B cell (primary cell): Measurements from ENCODE around the gene MYO16. TPM values are rescaled to one million over a fixed set of nuclear protein-coding genes. Genes with fewer than 3 reads are reported as not detected.

Experiments used
- ATAC-seq: fragments of 200-7000 bp; cut with Tn5 transposase; one replicate; pipeline ENCODE4 v1.10.0; 2021; ENCODE audit warnings: low read depth, mild to moderate bottlenecking, moderate number of reproducible peaks, moderate library complexity
- CTCF ChIA-PET: fragments of 350-600 bp; sonication (Branson Sonifier 250); formaldehyde crosslinking; loops from one replicate; lab custom pipeline; 2021; ENCODE audit warnings: antibody characterized with exemption, inconsistent platforms; lab: Charles Lee
- POLR2A ChIA-PET: fragments of 350-600 bp; sonication (Branson Sonifier 250); formaldehyde crosslinking; loops from one replicate; lab custom pipeline; 2021; ENCODE audit warnings: antibody characterized with exemption; lab: Charles Lee
- DNase-seq: peaks from one replicate; pipeline ENCODE4 v3.0.0; 2013
- H2AFZ ChIP-seq: 2 replicates; pipeline ENCODE4 v1.6.1; 2012; ENCODE audit warnings: mild to moderate bottlenecking, low read depth, low read length; ENCODE audit not compliant: insufficient read depth, poor library complexity, severe bottlenecking
- H3K27ac ChIP-seq, 2 donors: 1 replicate in 1 of 2; 2 replicates in 1 of 2; pipeline ENCODE4 v1.5.1; 2012 to 2013; ENCODE audit warnings: low read length in 2 of 2, mild to moderate bottlenecking in 2 of 2, moderate library complexity in 1 of 2
- H3K27me3 ChIP-seq, 4 experiments: fragments of 200-600 bp in 1 of 4; sonication (generic) in 1 of 4; replicated peaks in 1 of 4; 1 replicate in 2 of 4; 2 replicates in 2 of 4; pipeline versions ENCODE4 v1.6.1 to v1.7.0; 2013 to 2016; ENCODE audit warnings: low read length in 3 of 4, mild to moderate bottlenecking in 2 of 4, mixed read lengths in 1 of 4, moderate library complexity in 1 of 4; ENCODE audit not compliant: insufficient read depth in 4 of 4, control insufficient read depth in 3 of 4; ENCODE audit errors: control extremely low read depth in 1 of 4
- H3K36me3 ChIP-seq, 2 experiments: replicated peaks in 1 of 2; 1 replicate in 1 of 2; 2 replicates in 1 of 2; pipeline versions ENCODE4 v1.6.1 to v1.7.1; 2013; ENCODE audit warnings: low read length in 1 of 2; ENCODE audit not compliant: insufficient read depth in 2 of 2, control insufficient read depth in 1 of 2; ENCODE audit errors: control extremely low read depth in 1 of 2, extremely low read depth in 1 of 2
- H3K4me1 ChIP-seq, 2 donors: fragments of 200-600 bp in 1 of 2; sonication (generic) in 1 of 2; 1 replicate in 1 of 2; 2 replicates in 1 of 2; pipeline versions ENCODE4 v1.5.1 to v1.6.1; 2013 to 2017; ENCODE audit warnings: low read length in 2 of 2; ENCODE audit not compliant: control insufficient read depth in 2 of 2, insufficient read depth in 2 of 2
- H3K4me2 ChIP-seq: replicated peaks from 2 replicates; pipeline ENCODE3; 2012; ENCODE audit warnings: mild to moderate bottlenecking, low read depth, low read length; ENCODE audit not compliant: poor library complexity, severe bottlenecking
- H3K4me3 ChIP-seq, 5 experiments: fragments of 200-600 bp in 1 of 5; sonication (generic) in 1 of 5; 1 replicate in 3 of 5; 2 replicates in 2 of 5; pipeline versions ENCODE4 v1.5.1 to v1.7.0; 2011 to 2016; ENCODE audit warnings: low read length in 4 of 5, mild to moderate bottlenecking in 4 of 5, low read depth in 2 of 5, control low read depth in 1 of 5, moderate library complexity in 1 of 5; ENCODE audit not compliant: insufficient read depth in 1 of 5; ENCODE audit errors: control extremely low read depth in 1 of 5, extremely low read depth in 1 of 5
- H3K79me2 ChIP-seq: fragments of 200-600 bp; sonication (generic); one replicate; pipeline ENCODE4 v1.6.0; 2016; ENCODE audit warnings: low read length; ENCODE audit not compliant: control insufficient read depth, insufficient read depth
- H3K9ac ChIP-seq: fragments of 200-600 bp; sonication (generic); 2 replicates; pipeline ENCODE4 v1.6.1; 2017; ENCODE audit warnings: mild to moderate bottlenecking, low read length, moderate library complexity
- H3K9me3 ChIP-seq, 3 donors: one replicate each; pipeline versions ENCODE4 v1.6.1 to v1.7.1; 2013; ENCODE audit warnings: low read length in 2 of 3; ENCODE audit not compliant: control insufficient read depth in 2 of 3, insufficient read depth in 1 of 3; ENCODE audit errors: control extremely low read depth in 1 of 3
- H4K20me1 ChIP-seq: 2 replicates; pipeline ENCODE4 v1.6.0; 2012; ENCODE audit warnings: mild to moderate bottlenecking, low read length; ENCODE audit not compliant: insufficient read depth, control insufficient read depth, poor library complexity, severe bottlenecking
- H3K27ac Mint-ChIP-seq: one replicate; pipeline ENCODE4 v1.8.0; 2021; ENCODE audit warnings: mixed read lengths
- H3K27me3 Mint-ChIP-seq: one replicate; pipeline ENCODE4 v1.8.0; 2021; ENCODE audit warnings: mixed read lengths
- H3K4me1 Mint-ChIP-seq: one replicate; pipeline ENCODE4 v1.8.0; 2021; ENCODE audit warnings: mixed read lengths
- H3K4me3 Mint-ChIP-seq: one replicate; pipeline ENCODE4 v1.8.0; 2021; ENCODE audit warnings: mixed read lengths
- H3K9me3 Mint-ChIP-seq: one replicate; pipeline ENCODE4 v1.8.0; 2022; ENCODE audit warnings: mixed read lengths; ENCODE audit not compliant: insufficient read depth
- EZH2 ChIP-seq: IDR thresholded peaks from 2 replicates; pipeline ENCODE4 v1.6.1; 2012; ENCODE audit warnings: borderline replicate concordance, low read depth, mild to moderate bottlenecking, moderate library complexity, low read length; ENCODE audit not compliant: insufficient read depth, poor library complexity, severe bottlenecking
- WGBS: methylation state at CpG from one replicate; pipeline ENCODE4 v1.1.5; 2013; ENCODE audit warnings: missing lambda C conversion rate; ENCODE audit not compliant: insufficient coverage; 5-methylcytosine and 5-hydroxymethylcytosine counted together
- intact Hi-C: fragments of 100-400 bp; cut with micrococcal nuclease; formaldehyde crosslinking; loops from one replicate; pipeline ENCODE4 v1.10.0; 2022
- polyA plus RNA-seq: library from polyadenylated mRNA; depleted of rRNA; stranded (reverse); fragments of >200 nt; gene quantifications from 2 replicates; pipeline ENCODE4 v1.2.3, GENCODE V29; 2012
- total RNA-seq, 2 donors: library from RNA; stranded (reverse); fragments of 120-200 nt in 1 of 2; gene quantifications; 1 replicate in 1 of 2; 2 replicates in 1 of 2; pipeline versions ENCODE4 v1.2.3 to v1.2.4, GENCODE V29; 2013 to 2022
- TF ChIP-seq, protein P1 (sequence below): fragments of 200-600 bp; IDR thresholded peaks from one replicate; pipeline ENCODE4 v1.8.0; 2022; ENCODE audit warnings: antibody characterized with exemption, mild to moderate bottlenecking

Gene MYO16
- total and polyA plus RNA-seq, 2 donors (not counting 1 experiment from before 2014, with no cell fraction given), result not detected

DNA sequence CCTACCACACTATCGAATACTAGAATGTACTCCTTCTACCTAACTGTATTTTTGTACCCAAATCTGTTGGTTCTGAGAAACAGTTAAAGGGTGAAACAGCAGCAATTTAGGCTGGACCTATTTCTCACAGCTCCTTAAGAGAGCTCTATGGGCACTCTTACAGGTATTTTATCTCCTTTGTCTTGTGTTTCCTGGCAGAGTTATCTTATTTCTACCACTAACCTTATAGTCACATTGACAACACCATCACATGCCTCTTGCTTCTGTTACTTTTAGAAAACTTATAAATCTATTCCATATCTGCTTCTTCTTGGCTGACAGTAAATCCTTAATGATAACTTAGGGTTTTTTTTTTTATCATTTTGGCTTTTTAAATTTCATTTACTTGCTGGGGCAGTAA lies 130.7 kb downstream of the MYO16 start:
- no peak for DNase-seq
- H3K27ac Mint-ChIP-seq, result no peak overlapping the region
- H3K36me3 ChIP-seq, result no peaks in the 10 kb centered on the region
- H3K9me3 ChIP-seq, result no peaks in the 10 kb centered on the region
- no peak for ATAC-seq
- ChIA-PET CTCF (no interaction called here), POLR2A (no interaction called here)
- H4K20me1 ChIP-seq, result no peaks in the 10 kb centered on the region
- peaks cover 4% of the 10 kb centered on the region for H3K9me3 Mint-ChIP-seq
- no peak overlapping the region for H2AFZ ChIP-seq
- no CpG with 5 or more reads among the region's 1 CpG for WGBS
- H3K9ac ChIP-seq, result no peak overlapping the region
- no peaks in the 10 kb centered on the region for H3K4me1 Mint-ChIP-seq
- no peaks in the 10 kb centered on the region for H3K27me3 ChIP-seq
- no peaks in the 10 kb centered on the region for H3K27me3 Mint-ChIP-seq
- no peaks in the 10 kb centered on the region for H3K79me2 ChIP-seq
- H3K4me3 Mint-ChIP-seq, result no peak overlapping the region
- H3K27ac ChIP-seq, result no peak overlapping the region
- intact Hi-C loops, result no loop called here
- H3K4me1 ChIP-seq, result no peaks in the 10 kb centered on the region
- H3K4me2 ChIP-seq, result no peak overlapping the region
- H3K4me3 ChIP-seq, result no peak overlapping the region
- TF ChIP-seq, protein P1, sequence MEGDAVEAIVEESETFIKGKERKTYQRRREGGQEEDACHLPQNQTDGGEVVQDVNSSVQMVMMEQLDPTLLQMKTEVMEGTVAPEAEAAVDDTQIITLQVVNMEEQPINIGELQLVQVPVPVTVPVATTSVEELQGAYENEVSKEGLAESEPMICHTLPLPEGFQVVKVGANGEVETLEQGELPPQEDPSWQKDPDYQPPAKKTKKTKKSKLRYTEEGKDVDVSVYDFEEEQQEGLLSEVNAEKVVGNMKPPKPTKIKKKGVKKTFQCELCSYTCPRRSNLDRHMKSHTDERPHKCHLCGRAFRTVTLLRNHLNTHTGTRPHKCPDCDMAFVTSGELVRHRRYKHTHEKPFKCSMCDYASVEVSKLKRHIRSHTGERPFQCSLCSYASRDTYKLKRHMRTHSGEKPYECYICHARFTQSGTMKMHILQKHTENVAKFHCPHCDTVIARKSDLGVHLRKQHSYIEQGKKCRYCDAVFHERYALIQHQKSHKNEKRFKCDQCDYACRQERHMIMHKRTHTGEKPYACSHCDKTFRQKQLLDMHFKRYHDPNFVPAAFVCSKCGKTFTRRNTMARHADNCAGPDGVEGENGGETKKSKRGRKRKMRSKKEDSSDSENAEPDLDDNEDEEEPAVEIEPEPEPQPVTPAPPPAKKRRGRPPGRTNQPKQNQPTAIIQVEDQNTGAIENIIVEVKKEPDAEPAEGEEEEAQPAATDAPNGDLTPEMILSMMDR, result no peak

DNA sequence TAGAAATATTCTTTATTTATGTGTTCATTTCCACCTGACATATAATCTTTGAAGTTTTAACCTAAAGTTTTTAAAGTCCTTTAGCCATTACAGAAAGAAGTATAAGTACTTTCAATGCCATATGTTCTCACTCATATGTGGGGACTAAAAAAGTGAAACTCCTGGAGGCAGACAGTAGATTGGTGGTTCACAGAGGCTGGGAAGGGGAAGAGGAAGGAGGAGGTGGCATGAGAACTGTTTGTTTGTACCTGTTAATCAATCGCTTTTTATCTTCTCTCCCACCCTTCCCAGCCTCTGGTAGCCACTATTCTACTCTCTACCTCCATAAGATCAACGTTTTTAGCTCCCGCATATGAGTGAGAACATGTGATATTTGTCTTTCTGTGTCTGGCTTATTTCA lies 131.1 kb downstream of the MYO16 start:
- WGBS, result no CpG with 5 or more reads among the region's 3 CpGs
- no peak for ATAC-seq

More for the DNA sequence above, 131.1 kb downstream of the MYO16 start:
- Histone ChIP-seq H3K79me2 (no peaks in the 10 kb centered on the region), H4K20me1 (no peaks in the 10 kb centered on the region), H2AFZ (no peak overlapping the region), H3K4me1 (no peaks in the 10 kb centered on the region), H3K9ac (no peak overlapping the region), H3K27me3 (no peaks in the 10 kb centered on the region), H3K4me2 (no peak overlapping the region), H3K9me3 (no peaks in the 10 kb centered on the region), H3K27ac (no peak overlapping the region), H3K36me3 (no peaks in the 10 kb centered on the region), H3K4me3 (no peak overlapping the region)
- CTCF ChIA-PET, result no interaction called here
- no peaks in the 10 kb centered on the region for H3K4me1 Mint-ChIP-seq
- no peak overlapping the region for H3K4me3 Mint-ChIP-seq
- H3K9me3 Mint-ChIP-seq, result peaks cover 4% of the 10 kb centered on the region
- no peak for DNase-seq
- TF ChIP-seq, protein P1, result no peak
- no peak for TF ChIP-seq EZH2
- H3K27ac Mint-ChIP-seq, result no peak overlapping the region
- no peaks in the 10 kb centered on the region for H3K27me3 Mint-ChIP-seq
- intact Hi-C loops, result no loop called here
- POLR2A ChIA-PET, result no interaction called here
